ENCODE results near the gene DNAJB13. TPM values are rescaled to one million over a fixed set of nuclear protein-coding genes. Genes with fewer than 3 reads are reported as not detected.

The DNAJB13 gene
- total and polyA plus RNA-seq, 2 of the 13 experiments (the other 11 are each of a cell fraction or from before 2014, with no cell fraction given) = 2.3 TPM; not detected in 1

DNA sequence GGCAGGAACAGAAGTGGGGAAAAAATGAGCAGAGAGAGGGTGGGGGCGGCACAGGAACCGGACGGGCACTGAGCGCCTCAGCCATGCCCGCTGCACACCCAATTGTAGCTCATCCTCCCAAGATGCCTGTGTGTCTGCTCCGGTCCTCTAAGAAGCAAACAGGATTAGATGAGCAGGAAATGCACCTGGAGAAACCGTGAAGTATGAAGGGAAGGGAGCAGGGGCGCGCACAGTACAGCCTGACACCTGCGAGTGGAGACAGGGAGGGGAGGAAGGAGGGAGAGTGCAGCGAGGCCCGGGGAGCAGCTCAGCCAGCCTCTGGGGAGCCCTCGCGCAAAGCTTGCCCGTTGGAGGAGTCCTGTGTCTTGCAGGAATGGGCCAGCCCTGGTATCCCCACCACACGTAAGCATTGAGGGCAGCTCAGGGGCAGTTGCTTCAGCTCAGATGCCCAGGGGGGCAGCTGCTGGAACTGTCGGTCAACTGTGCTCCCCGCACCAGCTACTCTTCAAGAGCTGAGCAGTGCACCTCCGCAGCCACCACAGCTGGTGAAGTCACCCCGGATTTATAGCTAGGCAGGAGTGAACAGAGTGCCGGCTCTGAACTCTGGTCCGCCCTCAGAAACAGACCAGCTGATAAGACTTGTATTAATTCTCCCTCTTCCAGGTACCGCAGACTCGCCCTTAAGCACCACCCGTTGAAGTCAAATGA lies 7.0 kb downstream of the DNAJB13 start (continued):
- TF ChIP-seq ZNF563 (CRISPR knock-in tag; IDR thresholded peaks at IDR 0.05) = no peak

DNA sequence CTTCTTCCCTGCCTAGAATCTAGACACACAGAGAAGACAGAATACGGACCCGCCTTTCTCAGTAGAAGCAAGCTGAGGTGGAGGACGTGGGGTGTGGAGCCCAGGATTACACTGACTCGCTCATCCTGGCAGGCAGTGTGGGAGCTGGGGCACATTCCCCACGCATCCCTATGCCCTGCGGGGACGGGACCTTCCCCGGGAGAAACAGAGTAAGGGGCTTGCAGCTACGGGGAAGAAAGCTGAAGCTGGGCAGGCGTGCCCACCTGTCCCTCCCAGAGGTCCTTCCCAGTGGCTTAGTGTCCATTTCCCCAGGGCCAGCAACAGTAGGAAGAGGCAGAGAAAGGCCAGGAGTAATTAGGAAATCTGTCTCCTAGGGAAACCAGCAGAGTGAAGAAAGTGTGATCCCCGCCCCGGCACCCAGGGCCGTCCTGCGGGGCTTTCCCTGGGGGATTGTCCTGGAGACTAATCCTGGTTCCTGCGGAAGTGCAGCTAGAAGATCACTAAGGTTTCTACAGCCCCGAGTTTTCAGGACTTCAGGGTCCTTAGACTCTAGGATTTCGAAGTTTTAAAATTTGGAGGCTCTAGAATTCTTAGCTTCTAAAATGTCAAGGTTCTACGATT lies 7.8 kb downstream of the DNAJB13 start:
- DNase-seq (ENCODE audit: low spot score) (no peak), ATAC-seq (no peak), FAIRE-seq (no peak)
- no peaks in the 10 kb centered on the region for H4K20me1 ChIP-seq (ENCODE audit: insufficient read depth, low read length)
- H3K27ac ChIP-seq (ENCODE audit: extremely low read length, insufficient read depth, low read length) = no peak overlapping the region
- in situ Hi-C loops (cut with HindIII; ENCODE audit: extremely low pct_ligation_motif_present, low pct_unique_long_range_greater_than_20kb) (loop anchor here (25.0 kb wide), 1 partner anchor 204 kb away; the partner anchor contains the start of genes C2CD3 and PPME1), intact Hi-C loops (cut with micrococcal nuclease; ENCODE audit: unreplicated experiment) (no loop called here)
- no peaks in the 10 kb centered on the region for H3K79me2 ChIP-seq (ENCODE audit: insufficient read depth, low read length)
- no peak for TF ChIP-seq KDM5A (IDR thresholded peaks at IDR 0.05; ENCODE audit: borderline replicate concordance, low read length)
- TF ChIP-seq IKZF4 (CRISPR knock-in tag; IDR thresholded peaks at IDR 0.05; ENCODE audit: borderline replicate concordance, low read depth, not compliant biosample characterization) = no peak
- TF ChIP-seq ZNF337 (CRISPR knock-in tag; IDR thresholded peaks at IDR 0.05; ENCODE audit: borderline replicate concordance, low read depth) = no peak
- H3K4me2 ChIP-seq (ENCODE audit: low read depth, low read length) = no peak overlapping the region
- CTCF ChIA-PET (ENCODE audit: low intra/inter-chr PET ratio, low total read pairs) = no interaction called here
- POLR2A ChIA-PET = no interaction called here
- no TSS peak for BruUV-seq (replicated peaks)
- no peak overlapping the region for H3K4me3 ChIP-seq (replicated peaks in 1 of 3; ENCODE audit: insufficient read depth in 1 of 3, low read depth in 2 of 3, low read length in 3 of 3)
- no peak overlapping the region for H2AFZ ChIP-seq (ENCODE audit: low read length)
- no peaks in the 10 kb centered on the region for H3K9me3 ChIP-seq (ENCODE audit: low read length)
- 80% methylated on average over 13 of the region's 18 CpGs for WGBS (ENCODE audit: low lambda C conversion rate)
- H3K4me1 ChIP-seq (ENCODE audit: insufficient read depth, low read length) = peaks cover 39% of the 10 kb centered on the region
- H3K36me3 ChIP-seq (replicated peaks in 1 of 2; ENCODE audit: control insufficient read depth in 1 of 2, insufficient read depth in 2 of 2, low read length in 2 of 2) = no peaks in the 10 kb centered on the region
- H3K9ac ChIP-seq (ENCODE audit: insufficient read depth, low read depth, low read length) = no peak overlapping the region
- no peaks in the 10 kb centered on the region for H3K27me3 ChIP-seq (ENCODE audit: control insufficient read depth in 1 of 2, insufficient read depth in 2 of 2, low read length in 2 of 2)

DNA sequence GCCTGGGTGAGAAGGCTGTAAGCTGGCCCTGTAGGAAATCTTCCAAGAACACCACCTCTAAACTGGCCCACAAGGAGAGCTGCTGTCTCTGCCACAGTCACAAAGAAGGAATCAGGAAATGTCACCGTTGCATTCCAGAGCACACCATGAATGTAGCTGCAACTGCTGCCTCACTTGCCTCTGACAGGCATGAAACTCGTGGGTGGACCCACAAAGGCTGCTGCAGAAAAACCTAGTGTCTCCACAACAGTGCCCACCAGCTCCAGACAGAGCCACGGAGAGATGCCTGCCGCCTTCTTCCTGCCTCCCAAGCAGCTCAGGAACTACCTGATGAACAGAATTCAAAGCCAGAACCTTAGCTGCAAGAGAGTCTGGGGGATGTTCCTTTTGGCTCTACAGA lies 10.5 kb downstream of the DNAJB13 start:
- in situ Hi-C loops (cut with HindIII; ENCODE audit: extremely low pct_ligation_motif_present, low pct_unique_long_range_greater_than_20kb) (loop anchor here (10.0 to 25.0 kb wide), 2 partner anchors 133 to 201 kb away; partner anchors contain the start of genes C2CD3 and PPME1), intact Hi-C loops (cut with micrococcal nuclease; ENCODE audit: unreplicated experiment) (loop anchor here (5.0 kb wide), 1 partner anchor 211 kb away; the partner anchor contains the start of genes C2CD3 and PPME1)
- H3K79me2 ChIP-seq (ENCODE audit: insufficient read depth, low read length) = no peaks in the 10 kb centered on the region
- WGBS (ENCODE audit: low lambda C conversion rate) = 59% methylated on average over 3 of the region's 4 CpGs
- H3K9me3 ChIP-seq (ENCODE audit: low read length) = no peaks in the 10 kb centered on the region
- H3K9ac ChIP-seq (ENCODE audit: insufficient read depth, low read depth, low read length) = no peak overlapping the region
- no peaks in the 10 kb centered on the region for H4K20me1 ChIP-seq (ENCODE audit: insufficient read depth, low read length)
- ATAC-seq (no peak), DNase-seq (ENCODE audit: low spot score) (no peak), FAIRE-seq (no peak)
- ChIA-PET CTCF (ENCODE audit: low intra/inter-chr PET ratio, low total read pairs) (no interaction called here), POLR2A (no interaction called here)
- H3K27ac ChIP-seq (ENCODE audit: extremely low read length, insufficient read depth, low read length) = no peak overlapping the region
- no peak overlapping the region for H3K4me3 ChIP-seq (replicated peaks in 1 of 3; ENCODE audit: insufficient read depth in 1 of 3, low read depth in 2 of 3, low read length in 3 of 3)
- H3K4me2 ChIP-seq (ENCODE audit: low read depth, low read length) = no peak overlapping the region
- H3K27me3 ChIP-seq (ENCODE audit: control insufficient read depth in 1 of 2, insufficient read depth in 2 of 2, low read length in 2 of 2) = no peaks in the 10 kb centered on the region
- H3K36me3 ChIP-seq (replicated peaks in 1 of 2; ENCODE audit: control insufficient read depth in 1 of 2, insufficient read depth in 2 of 2, low read length in 2 of 2) = no peaks in the 10 kb centered on the region
- no TSS peak for BruUV-seq (replicated peaks)
- peaks cover 28% of the 10 kb centered on the region for H3K4me1 ChIP-seq (ENCODE audit: insufficient read depth, low read length)
- no peak overlapping the region for H2AFZ ChIP-seq (ENCODE audit: low read length)
- no peak for TF ChIP-seq ZNF10 (CRISPR knock-in tag; IDR thresholded peaks at IDR 0.05; ENCODE audit: borderline replicate concordance, low read depth)
- TF ChIP-seq ZNF83 (CRISPR knock-in tag; IDR thresholded peaks at IDR 0.05; ENCODE audit: borderline replicate concordance) = no peak
- TF ChIP-seq TFDP1 (CRISPR knock-in tag; IDR thresholded peaks at IDR 0.05; ENCODE audit: borderline replicate concordance) = no peak
- TF ChIP-seq, protein P1, sequence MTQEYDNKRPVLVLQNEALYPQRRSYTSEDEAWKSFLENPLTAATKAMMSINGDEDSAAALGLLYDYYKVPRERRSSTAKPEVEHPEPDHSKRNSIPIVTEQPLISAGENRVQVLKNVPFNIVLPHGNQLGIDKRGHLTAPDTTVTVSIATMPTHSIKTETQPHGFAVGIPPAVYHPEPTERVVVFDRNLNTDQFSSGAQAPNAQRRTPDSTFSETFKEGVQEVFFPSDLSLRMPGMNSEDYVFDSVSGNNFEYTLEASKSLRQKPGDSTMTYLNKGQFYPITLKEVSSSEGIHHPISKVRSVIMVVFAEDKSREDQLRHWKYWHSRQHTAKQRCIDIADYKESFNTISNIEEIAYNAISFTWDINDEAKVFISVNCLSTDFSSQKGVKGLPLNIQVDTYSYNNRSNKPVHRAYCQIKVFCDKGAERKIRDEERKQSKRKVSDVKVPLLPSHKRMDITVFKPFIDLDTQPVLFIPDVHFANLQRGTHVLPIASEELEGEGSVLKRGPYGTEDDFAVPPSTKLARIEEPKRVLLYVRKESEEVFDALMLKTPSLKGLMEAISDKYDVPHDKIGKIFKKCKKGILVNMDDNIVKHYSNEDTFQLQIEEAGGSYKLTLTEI (CRISPR knock-in tag; conservative IDR thresholded peaks at IDR 0.05) = no peak
- no peak for TF ChIP-seq ZNF558 (CRISPR knock-in tag; IDR thresholded peaks at IDR 0.05; ENCODE audit: borderline replicate concordance)
- TF ChIP-seq ZNF546 (CRISPR knock-in tag; conservative IDR thresholded peaks at IDR 0.05) = no peak
- TF ChIP-seq HES4 (CRISPR knock-in tag; IDR thresholded peaks at IDR 0.05; ENCODE audit: borderline replicate concordance) = no peak

Measured in HepG2 (cell line).